ENCODE measurements around the gene MUC20. TPM values are rescaled to one million over a fixed set of nuclear protein-coding genes. Genes with fewer than 3 reads are reported as not detected.

The MUC20 gene
- total RNA-seq, 4 donors from 2014 or later, result 2.3 to 8.3 (median 3.3) TPM

- TF ChIP-seq, protein P1, sequence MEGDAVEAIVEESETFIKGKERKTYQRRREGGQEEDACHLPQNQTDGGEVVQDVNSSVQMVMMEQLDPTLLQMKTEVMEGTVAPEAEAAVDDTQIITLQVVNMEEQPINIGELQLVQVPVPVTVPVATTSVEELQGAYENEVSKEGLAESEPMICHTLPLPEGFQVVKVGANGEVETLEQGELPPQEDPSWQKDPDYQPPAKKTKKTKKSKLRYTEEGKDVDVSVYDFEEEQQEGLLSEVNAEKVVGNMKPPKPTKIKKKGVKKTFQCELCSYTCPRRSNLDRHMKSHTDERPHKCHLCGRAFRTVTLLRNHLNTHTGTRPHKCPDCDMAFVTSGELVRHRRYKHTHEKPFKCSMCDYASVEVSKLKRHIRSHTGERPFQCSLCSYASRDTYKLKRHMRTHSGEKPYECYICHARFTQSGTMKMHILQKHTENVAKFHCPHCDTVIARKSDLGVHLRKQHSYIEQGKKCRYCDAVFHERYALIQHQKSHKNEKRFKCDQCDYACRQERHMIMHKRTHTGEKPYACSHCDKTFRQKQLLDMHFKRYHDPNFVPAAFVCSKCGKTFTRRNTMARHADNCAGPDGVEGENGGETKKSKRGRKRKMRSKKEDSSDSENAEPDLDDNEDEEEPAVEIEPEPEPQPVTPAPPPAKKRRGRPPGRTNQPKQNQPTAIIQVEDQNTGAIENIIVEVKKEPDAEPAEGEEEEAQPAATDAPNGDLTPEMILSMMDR (IDR thresholded peaks at IDR 0.05; ENCODE audit: low read depth), result no peak
These were observed 45.9 kb downstream of the MUC20 start for GRCh38 chr3:195766671-195767070.

DNA sequence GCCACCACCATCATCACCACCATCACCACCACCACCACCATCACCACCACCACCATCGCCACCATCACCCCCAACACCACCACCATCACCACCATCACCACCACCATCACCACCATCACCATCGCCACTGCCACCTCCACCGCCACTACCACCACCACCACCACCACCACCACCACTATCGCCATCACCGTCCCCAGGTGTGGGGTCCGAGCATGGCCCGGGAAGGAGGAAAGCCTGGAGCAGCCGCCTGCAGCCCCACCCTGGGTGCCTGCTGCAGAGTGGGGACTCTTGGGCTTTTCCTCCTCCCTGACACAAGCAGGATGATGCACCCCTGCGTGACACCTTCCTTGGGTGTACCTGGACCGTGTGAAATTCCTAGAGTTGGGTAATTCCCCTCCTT is 47.0 kb downstream of the MUC20 start:
- TF ChIP-seq, protein P1 (IDR thresholded peaks at IDR 0.05; ENCODE audit: low read depth), result no peak

- TF ChIP-seq, protein P1 (IDR thresholded peaks at IDR 0.05; ENCODE audit: low read depth), result no peak
These were observed 47.6 kb downstream of the MUC20 start for GRCh38 chr3:195768414-195768813.

- TF ChIP-seq, protein P1 (IDR thresholded peaks at IDR 0.05; ENCODE audit: low read depth), result no peak
These were observed 48.1 kb downstream of the MUC20 start for GRCh38 chr3:195768831-195769303.

DNA sequence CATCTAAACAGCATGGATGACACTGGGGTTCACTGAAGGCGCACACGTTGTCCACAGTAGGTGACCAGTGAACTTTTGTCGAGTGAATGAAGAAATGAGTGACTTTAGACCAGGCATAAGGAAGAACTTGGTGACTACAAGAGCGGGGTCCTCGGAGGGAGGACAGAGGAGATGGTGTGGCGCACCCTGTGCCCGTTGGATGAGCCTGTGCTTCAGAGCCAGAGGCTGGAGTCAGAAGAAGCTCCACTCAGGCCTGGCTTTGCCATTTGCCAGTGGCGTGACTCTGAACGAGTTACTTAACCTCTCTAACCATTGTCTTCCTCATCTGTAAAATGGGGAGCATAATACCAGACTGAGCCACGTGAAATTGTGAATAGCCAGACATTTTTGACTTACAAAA is 48.8 kb downstream of the MUC20 start:
- TF ChIP-seq, protein P1 (IDR thresholded peaks at IDR 0.05; ENCODE audit: low read depth), result no peak

DNA sequence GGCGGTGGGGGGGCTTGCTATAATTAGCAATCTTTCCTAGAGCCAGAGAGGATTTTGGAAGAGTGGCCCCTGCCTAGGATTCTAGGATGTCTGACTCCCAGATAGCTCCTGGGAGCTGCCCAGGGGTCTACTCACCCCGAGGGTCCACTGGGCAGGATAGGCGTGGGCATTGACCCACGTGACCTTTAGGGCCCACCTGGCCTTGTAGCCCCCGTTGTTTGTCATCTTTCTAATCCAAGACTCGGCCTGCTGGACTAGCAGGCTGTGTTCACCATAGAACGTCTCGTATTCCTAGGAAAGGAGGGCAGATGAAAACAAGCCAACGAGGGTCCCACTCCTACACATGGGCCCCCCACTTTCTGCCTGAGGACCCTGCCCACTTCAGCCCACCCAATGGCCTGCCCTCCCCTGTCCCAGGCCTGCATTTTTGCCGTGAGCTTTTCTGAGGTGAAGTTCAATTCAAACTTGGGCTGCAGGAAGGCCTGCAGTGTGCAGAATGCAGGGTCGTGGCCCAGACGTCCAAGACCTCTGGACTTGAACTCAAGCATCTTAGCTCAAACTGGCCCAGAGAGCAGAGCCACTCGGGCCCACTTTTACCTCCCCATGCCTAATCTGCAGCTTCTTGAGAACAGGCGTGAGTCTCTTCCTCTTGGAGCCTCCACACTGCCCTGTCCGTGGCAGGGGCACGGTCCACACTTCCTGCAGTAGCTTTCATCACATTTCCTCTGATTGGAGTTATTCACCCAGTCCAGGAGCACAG is 49.5 kb downstream of the MUC20 start:
- TF ChIP-seq, protein P1 (IDR thresholded peaks at IDR 0.05; ENCODE audit: low read depth), result no peak

DNA sequence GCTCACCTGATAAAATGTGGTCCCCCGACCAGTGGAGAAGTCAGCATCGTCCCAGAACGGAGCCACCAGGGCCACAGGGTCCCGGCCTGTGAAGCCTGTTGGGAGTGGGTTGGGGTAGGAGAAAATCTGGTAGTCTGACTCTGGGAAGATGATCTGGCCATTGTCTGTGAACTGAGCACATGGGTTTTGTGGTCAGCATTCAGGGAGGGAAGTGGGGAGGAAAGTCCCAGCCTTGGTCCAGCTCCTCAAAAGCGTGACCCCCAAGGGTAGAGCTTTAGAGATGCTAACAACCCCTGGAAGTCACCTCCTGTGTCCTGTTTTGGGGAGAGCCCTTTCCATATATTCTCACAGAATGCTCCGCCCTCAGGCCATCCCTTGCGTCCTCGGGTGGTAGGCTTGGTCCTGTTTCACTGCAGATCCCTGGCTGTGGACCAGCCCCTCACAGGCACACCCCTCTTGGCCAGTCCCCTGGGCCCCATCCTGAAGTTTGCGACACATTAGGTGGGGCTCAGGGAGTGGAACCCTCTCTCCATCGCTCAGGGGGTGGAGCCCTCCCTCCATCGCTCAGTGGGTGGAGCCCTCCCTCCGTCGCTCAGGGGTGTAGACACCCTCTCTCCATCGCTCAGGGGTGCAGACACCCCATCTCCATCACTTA is 51.0 kb downstream of the MUC20 start:
- TF ChIP-seq, protein P1 (IDR thresholded peaks at IDR 0.05; ENCODE audit: low read depth), result no peak

All from subcutaneous adipose tissue (tissue), 4 donors.